K562 (cell line): Measurements from ENCODE around the gene PHACTR3. TPM values are rescaled to one million over a fixed set of nuclear protein-coding genes. Genes with fewer than 3 reads are reported as not detected.

Experiments used
- BCL6 ChIP-seq: fragments of 250-450 bp; sonication (Bioruptor Pico); IDR thresholded peaks from 2 replicates; pipeline ENCODE4 v1.4.0; 2020
- CREM ChIP-seq: IDR thresholded peaks from 2 replicates; pipeline ENCODE4 v1.6.1; 2014; ENCODE audit warnings: antibody characterized with exemption, low read depth
- HEY1 ChIP-seq: fragments of 250-450 bp; sonication (Bioruptor Pico); IDR thresholded peaks from 2 replicates; pipeline ENCODE4 v1.5.0; 2020; ENCODE audit warnings: mild to moderate bottlenecking, moderate library complexity, borderline replicate concordance
- MAX ChIP-seq: sonication (generic); formaldehyde crosslinking; IDR thresholded peaks from 2 replicates; pipeline ENCODE4 v1.9.0; 2022; ENCODE audit warnings: mild to moderate bottlenecking, missing genetic modification reagents
- NR4A1 ChIP-seq, 2 experiments: fragments of 250-450 bp in 1 of 2; fragments of 450-650 bp in 1 of 2; sonication (Bioruptor Pico) in 1 of 2; IDR thresholded peaks; 2 replicates each; pipeline versions ENCODE4 v1.4.0 to v1.6.1; 2016 to 2020; ENCODE audit warnings: mild to moderate bottlenecking in 2 of 2, missing compliant biosample characterization in 1 of 2, missing genetic modification characterization in 1 of 2, moderate library complexity in 1 of 2
- RAD21 ChIP-seq, 2 experiments: fragments of 250-450 bp in 1 of 2; fragments of 450-650 bp in 1 of 2; sonication (Bioruptor Pico) in 1 of 2; formaldehyde crosslinking in 1 of 2; IDR thresholded peaks in 1 of 2; conservative IDR thresholded peaks in 1 of 2; 2 replicates each; pipeline versions ENCODE4 v1.4.0 to v1.8.0; 2020 to 2022; ENCODE audit warnings: mild to moderate bottlenecking in 2 of 2, moderate library complexity in 1 of 2
- REST ChIP-seq, 2 experiments: fragments of 450-650 bp; formaldehyde crosslinking in 1 of 2; IDR thresholded peaks; 2 replicates each; pipeline versions ENCODE4 v1.4.0 to v1.6.1; 2014 to 2020; ENCODE audit warnings: mild to moderate bottlenecking in 2 of 2, borderline replicate concordance in 1 of 2, low read depth in 1 of 2
- TCFL5 ChIP-seq: fragments of 250-450 bp; sonication (Bioruptor Pico); conservative IDR thresholded peaks from 2 replicates; pipeline ENCODE4 v1.6.1; 2021; ENCODE audit warnings: mild to moderate bottlenecking, moderate library complexity, matching md5 sums
- ZBTB5 ChIP-seq: fragments of 450-650 bp; IDR thresholded peaks from 2 replicates; pipeline ENCODE4 v1.6.1; 2017; ENCODE audit warnings: antibody characterized with exemption
- polyA plus RNA-seq, 8 experiments: library from polyadenylated mRNA; depleted of rRNA in 4 of 8; stranded (reverse) in 5 of 8; unstranded in 3 of 8; fragments of >200 nt; fragmentation: Nextera tagmentation in 2 of 8; fragmentation: Illumina TruSeq in 1 of 8; extraction: Ambion mirVana in 2 of 8; extraction: Trizol in 1 of 8; gene quantifications; 2 replicates each; pipeline versions ENCODE4 v1.2.1 to v1.2.3, GENCODE V29; 2011 to 2014; ENCODE audit warnings: inconsistent platforms in 1 of 8, missing spikeins in 1 of 8
- total RNA-seq, 7 experiments: library from RNA; depleted of rRNA in 6 of 7; stranded (reverse); fragments of >200 nt in 6 of 7; fragmentation: Illumina TruSeq in 2 of 7; extraction: Trizol in 2 of 7; gene quantifications; 2 replicates each; pipeline versions ENCODE4 v1.2.1 to v1.2.3, GENCODE V29; 2011 to 2021; ENCODE audit warnings: low replicate concordance in 1 of 7

The PHACTR3 gene
- total and polyA plus RNA-seq, 9 of the 15 experiments (the other 6 are each of a cell fraction or from before 2014, with no cell fraction given) = not detected

- TF ChIP-seq ZBTB5 (no peak), CREM (0 out of 2 replicates have a peak, but pooled peaks have one; percentile 23), MAX (no peak), NR4A1 (CRISPR knock-in tag; IDR thresholded peaks at IDR 0.05) (no peak), NR4A1 (tag; IDR thresholded peaks at IDR 0.05) (no peak), BCL6 (CRISPR knock-in tag) (no peak), RAD21 (CRISPR knock-in tag; conservative IDR thresholded peaks at IDR 0.05 in 1 of 2, IDR thresholded peaks at IDR 0.05 in 1 of 2) (peak; percentile 51 to 78; a peak in 3 of 4 replicates), REST (IDR thresholded peaks at IDR 0.05; ENCODE audit: borderline replicate concordance) (peak; percentile 59; the same call in 1 of the 2 replicates), REST (CRISPR knock-in tag; IDR thresholded peaks at IDR 0.05; ENCODE audit: low read depth) (no peak), TCFL5 (CRISPR knock-in tag) (no peak), HEY1 (no peak)
Observed at GRCh38 chr20:59598625-59599310, 5.6 kb upstream of the PHACTR3 start (continued).
